T-helper 22 cell (primary cell): Measurements from ENCODE around the gene LRFN3.
"Not testable (repeated sequence)": the region's sequence is repeated elsewhere in the genome, so short reads cannot be mapped to it uniquely, and the experiment has no call there.

Experiments
- DNase-seq: peaks from one replicate; pipeline ENCODE4 v3.0.0-alpha.2; 2020; ENCODE audit warnings: low read depth

LRFN3 gene

DNA sequence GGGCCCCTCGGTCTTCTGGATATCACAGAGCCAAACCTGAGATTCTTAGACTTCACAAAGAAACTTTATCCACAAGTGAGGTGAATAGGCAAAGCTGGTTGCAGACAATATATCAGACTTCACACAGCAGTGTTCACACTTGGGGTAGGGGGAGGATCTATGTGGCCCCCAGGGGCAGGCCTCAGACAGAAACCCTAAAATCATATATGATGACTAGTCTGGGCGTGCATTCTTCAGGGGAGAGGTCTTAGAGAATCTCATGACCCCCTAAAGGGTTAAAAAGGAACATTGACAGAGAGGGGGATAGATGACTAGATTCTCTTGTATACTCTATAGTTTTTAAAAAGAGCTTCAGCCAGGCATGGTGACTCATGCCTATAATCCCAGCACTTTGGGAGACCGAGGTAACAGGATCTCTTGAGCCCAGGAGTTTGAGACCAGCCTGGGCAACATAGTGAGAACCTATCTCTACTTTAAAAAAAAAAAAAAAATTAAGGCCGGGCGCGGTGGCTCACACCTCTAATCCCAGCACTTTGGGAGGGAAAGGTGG, 30.9 kb upstream of the LRFN3 start:
- no peak for DNase-seq

DNA sequence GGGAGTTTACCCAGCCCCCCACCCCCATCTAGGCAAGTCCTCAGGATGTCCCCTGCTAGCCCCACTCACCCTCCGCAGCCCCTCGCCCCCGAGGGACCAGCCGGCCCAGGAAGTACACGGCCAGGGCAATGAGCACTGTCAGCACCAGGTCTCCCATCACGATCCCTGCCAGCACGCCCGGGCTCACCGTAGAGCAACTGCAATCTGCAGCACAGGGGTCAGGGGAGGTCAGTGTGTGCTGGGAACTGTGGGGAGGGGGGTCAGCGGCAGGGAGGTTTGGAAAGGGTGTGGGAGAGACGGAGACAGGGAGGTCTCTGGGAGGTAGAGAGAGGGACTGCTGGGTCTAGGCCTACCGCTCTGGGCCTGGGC, 28.8 kb upstream of the LRFN3 start:
- DNase-seq, result no peak

DNA sequence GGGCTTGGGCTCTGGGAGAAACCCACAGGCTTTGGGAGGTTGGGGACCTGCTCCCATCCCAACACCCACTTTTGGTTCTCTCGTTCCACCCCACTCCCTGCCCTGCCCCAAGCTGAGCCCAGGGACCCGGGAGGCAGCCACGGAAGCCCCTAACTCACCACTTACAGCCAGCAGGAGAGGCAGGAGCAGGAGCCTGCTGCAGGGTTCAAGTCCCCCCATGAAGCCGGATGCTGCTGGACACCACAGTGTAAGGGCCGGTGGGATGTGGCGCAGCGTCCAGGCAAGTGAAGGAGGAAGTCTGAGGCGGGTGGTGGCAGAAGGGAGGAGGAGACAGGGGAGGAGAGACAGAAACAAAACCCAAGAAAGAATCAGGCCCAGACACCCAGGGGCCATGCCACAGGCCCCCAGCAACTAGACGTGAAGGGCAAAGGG, 28.1 kb upstream of the LRFN3 start, which contains the start of gene TYROBP:
TSS of gene TYROBP (minus strand) at position 286 of the 432 bp plus-strand sequence. CDS start at position 219, 67 bp downstream.
- DNase-seq, result no peak

DNA sequence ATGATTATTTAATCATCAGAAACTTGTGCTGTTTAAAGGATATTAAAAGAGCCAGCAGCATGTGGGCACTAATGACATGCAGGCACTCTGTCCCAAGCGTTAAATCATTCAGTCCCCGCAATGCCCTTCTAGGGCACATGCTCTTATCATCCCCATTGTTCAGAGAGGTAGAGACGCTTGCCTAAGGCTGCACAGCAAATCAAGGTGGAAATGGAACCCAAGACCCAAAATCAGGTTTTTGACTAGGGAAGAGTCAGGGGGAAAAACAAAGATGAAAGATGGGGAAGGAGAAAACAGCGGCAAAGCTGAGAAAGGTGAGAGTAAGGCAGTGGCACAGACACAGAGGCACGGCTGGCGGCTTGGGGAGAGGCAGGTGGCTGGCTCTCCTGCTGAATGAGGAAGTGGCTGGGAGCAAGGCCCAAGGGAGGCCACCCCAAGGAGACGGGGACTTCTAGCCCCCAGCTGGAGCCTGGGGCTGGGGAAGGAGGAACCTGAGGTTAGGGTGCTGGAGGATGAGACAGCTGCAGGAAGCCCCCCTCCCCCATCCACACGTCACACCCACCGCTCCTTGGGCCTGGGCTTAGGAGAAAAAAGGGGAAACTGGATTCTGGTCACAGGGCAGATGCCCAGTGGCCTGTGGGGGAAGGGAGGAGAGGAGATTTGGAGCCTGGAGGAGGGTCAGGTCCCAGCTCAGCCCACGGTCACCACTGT, 27.0 kb upstream of the LRFN3 start:
- DNase-seq, result no peak

DNA sequence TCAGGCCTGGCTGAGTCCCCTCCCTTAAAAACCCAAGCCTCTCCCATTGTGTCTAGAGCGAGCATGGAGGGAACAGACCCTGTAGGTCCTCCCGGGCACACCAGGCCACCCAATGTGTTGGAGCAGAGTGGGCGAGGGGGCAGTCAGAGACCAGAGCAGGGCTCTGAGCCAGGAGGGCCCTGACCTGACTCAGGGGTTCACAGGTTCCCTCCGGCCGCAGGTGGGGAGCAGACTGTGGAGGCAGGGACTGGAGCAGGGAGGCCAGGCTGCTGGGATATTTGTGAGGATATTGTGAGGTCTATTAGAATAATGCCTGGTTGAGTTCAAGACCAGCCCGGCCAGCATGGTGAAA, 26.5 kb upstream of the LRFN3 start:
- no peak for DNase-seq

DNA sequence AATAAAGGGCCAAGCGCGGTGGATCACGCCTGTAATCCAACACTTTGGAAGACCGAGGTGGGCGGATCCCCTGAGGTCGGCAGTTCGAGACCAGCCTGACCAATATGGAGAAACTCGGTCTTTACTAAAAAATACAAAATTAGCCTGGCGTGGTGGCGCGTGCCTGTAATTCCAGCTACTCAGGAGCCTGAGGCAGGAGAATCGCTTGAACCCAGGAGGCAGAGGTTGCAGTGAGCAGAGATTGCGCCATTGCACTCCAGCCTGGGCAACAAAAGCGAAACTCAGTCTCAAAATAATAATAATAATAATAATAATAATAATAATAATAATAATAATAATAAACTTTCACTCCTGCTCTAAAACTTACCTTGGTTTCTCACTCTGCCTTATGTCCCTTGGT, 25.8 kb upstream of the LRFN3 start:
- DNase-seq, result not testable (repeated sequence)

DNA sequence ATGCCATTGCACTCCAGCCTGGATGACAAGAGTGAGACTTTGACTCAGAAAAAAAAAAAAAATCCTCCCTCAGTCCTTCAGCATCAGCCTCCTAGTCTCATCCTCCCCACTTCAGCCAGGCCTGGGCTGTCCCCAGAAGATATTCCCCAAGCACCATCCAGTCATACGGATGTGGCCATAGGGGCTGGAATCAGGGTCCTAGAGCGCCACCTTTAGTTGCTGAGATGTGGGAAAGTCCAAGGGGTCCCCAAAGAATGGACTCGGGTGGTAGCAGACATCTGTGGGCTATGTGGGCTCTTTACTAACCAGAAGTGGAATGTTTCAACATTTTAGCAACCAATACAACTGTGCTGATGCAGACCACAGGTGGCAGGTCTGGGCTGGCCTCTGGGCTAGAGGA, 25.0 kb upstream of the LRFN3 start:
- no peak for DNase-seq

DNA sequence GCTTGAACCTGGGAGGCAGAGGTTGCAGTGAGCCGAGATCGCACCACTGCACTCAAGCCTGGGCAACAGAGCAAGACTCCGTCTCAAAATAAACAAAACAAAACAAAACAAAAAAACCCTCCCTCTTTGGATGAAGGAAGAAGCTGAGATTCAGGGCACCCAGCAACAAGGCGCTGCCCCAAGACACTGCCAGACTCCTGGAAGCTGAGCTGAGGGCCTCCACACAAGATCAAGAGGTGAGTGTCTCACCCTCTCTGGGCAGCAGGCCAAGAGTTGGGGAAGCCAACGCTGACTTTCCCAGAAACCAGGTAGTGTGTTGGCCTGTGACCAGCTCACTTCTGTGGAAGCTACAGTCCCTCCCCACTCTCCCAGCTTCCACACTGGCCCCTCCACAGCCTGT, 24.4 kb upstream of the LRFN3 start:
- no peak for DNase-seq

DNA sequence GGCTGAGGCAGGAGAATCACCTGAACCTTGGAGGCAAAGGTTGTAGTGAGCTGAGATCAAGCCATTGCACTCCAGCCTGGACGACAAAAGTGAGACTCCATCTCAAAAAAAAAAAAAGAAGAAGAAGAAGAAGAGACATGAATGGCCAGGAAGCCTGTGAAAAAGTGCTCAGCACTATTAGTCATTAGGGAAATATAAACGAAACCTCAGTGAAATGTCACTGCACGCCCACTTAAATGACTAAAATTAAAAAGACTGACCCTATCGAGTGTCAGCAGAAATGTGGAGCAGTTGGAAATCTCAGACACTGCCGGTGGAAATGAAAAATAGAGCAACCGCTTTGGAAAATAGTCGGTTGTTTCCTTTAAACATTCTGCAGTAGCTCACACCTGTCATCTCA, 22.6 kb upstream of the LRFN3 start:
- DNase-seq, result no peak

DNA sequence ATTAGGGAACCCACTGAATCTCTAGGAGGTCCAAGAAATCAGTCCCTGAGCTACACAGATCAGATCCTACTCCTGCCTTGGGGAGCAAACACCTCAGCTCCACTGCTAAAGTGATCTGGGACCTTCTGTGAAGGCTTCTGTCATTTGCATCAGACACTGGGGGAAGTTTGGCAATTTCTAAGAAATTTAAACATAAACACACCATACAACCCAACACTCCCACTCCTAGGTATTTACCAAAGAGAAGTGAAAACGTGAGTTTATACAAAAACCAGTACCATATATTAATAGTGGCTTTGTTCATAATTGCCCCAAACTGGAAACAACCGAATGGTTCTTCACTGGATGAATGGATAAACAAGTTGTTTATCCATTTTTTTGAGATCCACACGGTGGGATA, 20.7 kb upstream of the LRFN3 start:
- no peak for DNase-seq

DNA sequence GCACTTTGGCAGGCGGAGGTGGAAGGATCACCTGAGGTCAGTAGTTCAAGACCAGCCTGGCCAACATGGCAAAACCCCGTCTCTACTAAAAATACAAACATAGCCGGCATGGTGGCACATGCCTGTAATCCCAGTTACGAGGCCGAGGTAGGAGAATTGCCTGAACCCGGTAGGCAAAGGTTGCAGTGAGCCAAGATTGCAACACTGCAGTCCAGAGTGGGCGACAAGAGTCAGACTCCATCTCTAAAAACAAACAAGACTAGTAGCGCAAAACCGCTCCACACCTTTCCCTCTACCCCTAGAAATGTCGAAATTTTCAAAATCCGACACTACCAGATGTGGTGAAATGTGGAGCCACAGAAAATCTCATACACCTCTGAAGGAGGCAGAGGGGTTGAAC, 16.9 kb upstream of the LRFN3 start:
- DNase-seq, result no peak

DNA sequence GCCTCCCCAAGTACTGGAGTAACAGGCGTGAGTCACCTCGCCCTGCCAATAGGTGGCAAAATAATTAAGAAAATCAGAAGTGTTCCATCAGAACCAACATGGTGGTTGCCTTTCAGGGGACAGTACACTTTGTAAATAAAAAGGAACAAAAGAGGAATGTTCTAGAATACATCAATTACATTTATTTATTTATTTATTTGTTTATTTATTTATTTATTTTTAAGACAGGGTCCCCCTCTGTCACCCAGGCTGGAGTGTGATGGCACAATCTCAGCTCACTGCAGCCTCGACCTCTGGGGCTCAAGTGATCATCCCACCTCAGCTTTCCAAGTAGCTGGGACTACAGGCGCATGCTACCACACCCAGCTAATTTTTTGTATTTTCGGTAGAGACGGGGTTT, 15.2 kb upstream of the LRFN3 start:
- no peak for DNase-seq

DNA sequence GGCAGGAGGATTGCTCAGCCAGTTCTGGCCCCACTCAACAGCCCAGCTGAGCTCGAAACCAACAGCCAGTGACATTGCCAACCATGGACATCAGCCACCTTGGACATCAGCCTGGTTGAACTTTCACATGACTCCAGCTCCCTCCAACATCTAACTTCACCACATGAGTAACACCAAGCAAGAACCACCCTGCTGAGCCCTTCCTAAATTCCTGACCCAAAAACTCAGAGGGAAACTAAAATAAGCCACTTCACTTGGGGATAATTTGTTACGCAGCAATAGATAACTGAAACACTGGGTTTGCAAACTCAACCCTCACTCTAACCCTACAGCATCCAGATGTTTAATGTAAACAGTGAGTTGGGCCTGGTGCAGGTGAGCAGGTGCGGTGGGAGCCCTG, 10.7 kb upstream of the LRFN3 start:
- DNase-seq, result no peak

DNA sequence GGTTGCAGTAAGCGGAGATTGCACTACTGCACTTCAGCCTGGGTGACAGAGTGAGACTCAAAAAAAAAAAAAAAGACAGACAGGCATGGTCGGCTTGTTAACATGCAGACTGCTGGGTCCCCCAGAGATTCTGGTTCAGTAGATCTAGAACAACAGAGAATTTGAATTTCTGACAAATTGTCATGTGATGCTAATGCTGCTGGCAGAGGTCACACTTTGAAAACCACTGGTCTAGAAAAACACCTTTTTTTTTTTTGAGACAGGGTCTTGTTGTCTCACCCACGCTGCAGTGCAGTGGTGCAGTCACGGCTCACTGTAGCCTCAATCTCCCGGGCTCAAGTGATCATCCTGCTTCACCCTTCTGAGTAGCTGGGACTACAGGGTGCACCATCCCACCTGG, 7.7 kb upstream of the LRFN3 start:
- no peak for DNase-seq

DNA sequence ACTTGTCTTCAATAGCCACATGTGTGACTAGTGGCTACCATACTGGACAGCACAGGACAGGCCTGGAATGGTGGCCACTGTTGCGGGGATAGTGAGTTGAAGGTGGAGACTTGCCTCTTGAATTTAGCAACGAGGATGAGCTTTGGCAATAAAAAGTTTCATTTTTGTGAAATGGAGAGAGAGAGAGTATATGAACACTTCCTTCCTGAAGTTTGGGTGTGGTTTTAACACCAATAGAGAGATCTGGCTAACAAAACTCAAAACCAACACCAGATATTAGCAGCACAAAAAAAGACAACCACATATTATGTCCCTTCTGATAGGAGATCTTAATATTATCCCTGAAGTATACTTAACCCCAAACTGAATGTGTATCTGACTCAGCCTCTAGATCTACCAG, 6.3 kb upstream of the LRFN3 start:
- no peak for DNase-seq

DNA sequence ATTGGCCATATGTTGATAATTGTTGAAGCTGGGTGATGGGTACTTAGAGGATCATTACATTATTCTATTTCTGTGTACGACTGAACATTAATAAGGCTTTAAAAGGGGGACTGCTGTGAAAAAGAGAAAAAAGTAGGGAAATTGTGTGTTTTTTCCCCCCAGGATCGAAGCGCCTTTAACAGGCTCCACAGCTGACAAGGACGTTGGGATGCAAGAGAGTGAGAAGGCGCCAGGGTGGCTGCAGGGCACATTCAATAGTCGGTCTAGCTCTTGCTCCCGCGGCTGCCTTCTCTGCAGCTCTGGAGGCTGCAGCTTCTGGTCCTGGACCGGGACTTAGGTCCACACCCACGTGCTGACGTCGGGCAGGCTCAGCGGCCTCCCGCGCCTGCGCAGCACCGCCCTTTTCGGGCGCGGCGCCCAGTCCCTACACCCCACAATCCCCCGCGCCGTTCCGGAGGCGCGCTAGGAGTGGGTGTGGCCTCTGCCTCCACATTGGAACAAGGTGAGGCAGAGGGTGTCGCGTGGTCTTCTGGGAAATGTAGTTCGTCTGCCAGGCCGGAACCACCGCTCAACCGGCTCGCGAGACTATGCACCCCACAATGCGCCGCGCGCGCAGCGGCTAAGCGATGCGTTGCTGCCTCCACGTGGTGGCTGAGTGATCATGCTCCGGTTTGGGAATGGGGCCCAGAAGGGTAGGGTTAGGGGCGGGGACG, 4.9 kb upstream of the LRFN3 start:
- DNase-seq, result peak; percentile 100

DNA sequence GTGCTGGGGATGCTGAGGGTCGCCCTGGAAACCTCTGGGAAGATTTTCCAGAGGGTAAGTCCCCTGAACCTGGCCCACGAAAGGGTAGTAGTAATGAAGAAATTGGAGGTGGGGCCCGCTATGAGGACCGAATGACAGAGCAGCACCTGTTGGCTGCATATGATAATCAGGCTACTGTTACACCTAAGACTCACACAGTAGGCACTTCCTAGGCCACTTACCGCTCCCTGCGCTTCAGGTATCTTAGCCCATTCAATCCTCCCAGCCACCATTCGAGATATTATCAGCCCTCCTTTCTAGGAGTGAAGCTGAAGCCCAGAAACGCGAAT, 4.3 kb upstream of the LRFN3 start:
- no peak for DNase-seq

DNA sequence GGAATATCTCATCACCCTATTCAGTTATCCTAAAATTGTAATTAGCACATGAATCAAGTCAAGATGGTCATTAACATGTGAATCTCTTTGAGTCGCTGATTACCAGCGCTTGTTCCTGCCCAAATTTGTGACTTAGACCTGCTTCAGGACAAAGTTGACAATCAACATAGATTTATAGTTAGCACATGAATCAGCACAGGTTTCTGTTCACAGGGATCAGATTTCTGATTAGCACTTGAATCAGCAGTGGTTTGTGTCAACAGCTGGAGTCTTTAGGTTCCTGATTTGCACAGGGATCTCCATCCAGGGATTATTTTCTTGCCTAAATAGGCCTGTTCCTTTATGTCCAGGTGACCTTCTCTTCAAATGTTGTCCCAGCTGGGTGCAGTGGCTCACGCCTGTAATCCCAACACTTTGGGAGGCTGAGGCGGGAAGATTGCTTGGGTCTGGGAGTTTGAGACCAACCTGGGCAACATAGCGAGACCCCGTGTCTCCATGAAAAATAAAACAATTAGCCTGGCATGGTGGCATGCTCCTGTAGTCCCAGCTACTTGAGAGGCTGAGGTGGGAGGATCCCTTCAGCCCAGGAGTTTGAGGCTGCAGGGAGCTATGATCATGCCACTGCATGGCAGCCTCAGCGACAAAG, 3.8 kb upstream of the LRFN3 start:
- no peak for DNase-seq

DNA sequence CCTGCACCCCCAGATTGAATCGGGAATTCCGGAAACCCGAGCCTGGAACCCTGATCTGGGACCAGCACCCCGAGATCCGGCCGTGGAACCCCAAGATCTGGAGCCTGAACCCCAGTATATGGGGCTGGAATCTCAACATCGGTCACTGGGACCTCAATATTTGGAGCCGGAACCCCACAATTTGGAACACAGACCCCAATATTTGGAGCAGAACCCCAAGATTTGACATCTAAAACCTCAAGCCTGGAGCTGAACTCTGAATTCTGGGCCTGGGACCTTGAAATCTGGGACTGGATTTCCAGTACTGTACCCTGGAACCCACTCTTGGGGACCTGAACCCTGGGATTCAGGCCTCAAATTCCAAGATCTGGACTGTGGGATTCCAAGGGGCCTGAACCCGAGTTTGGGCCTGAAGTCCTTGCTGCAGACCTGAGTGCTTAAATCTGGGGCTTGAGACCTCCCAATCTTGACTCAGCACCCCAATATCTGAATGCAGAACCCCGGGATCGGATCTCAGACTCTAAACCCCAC, 629 bp downstream of the LRFN3 start:
- no peak for DNase-seq

DNA sequence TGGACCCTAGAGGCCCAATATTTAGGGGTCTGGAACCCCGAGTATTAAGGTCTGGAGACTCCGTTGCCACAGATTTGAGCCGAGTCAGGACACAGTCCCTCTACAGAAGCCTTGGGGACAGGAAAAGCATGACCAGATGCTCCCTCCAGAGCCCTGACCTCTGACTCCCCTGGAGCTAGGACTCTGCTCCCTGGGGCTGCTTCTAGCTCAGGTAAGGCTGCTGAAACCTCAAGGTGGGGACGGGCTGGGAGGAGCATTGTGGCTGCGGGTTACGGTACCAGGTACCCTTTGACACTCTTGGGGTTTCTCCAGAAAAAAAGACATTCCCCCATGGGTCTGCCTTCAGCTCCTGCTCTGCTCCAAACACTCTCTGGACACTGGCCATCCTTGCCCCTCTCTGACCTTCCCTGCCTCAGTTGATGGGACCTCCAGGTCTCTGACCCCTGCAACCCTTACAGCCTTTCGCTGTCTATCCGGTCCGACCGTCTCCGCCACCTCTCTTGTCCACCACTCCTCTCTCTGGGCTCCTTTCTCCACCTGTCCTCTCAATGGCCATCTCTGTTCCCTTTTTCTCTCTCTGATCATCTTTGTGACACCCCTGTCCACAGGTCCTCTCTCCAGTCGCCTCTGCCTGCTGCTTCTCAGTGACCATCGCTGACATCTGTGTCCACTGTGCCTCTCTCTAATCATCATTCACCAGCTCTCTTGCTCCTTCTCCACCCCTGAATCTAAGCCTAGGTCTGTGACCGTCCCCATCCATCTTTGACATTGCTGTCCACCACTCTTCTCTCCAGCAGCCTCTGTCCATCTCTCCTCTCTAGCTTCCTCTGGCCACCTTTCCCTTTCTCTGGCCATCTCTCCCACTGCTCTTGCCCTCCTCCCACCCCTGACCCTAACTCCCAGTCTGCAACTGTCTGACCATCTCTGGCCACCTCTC, 1.4 kb downstream of the LRFN3 start:
- no peak for DNase-seq

DNA sequence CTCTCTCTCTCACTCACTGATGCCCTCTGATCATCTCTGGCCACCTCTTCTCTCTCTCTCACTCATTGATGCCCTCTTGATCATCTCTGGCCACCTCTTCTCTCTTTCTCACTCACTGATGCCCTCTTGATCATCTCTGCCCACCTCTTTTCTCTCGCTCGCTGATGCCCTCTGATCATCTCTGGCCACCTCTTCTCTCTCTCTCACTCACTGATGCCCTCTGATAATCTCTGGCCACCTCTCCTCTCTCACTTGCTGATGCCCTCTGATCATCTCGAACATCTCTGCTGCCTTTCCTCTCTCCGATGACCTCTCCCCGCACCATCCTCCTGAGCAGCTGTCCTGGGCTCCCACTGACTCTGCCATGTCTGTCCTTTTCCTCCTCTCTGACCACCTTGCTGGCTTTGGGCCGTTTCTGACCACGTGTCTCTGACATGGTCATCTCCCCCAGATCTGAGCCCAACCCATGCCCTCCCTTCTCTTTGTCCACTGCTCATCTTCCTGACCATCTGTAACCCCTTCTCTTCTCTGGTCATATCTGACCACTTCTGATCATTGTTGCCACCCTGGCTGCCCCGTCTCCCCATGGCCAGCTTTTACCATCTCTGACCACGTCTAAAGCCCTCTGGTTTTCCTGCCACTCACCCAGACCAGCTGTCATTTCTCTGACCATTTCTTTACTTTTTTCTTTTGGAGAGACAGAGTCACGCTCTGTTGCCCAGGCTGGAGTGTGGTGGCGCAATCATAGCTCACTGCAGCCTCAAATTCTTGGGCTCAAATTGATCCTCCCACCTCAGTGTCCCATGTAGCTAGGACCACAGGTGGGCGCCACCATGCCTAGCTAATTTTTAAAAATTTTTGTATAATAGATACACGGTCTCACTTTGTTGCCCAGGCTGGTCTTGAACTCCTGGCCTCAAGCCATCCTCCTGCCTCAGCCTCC, 2.4 kb downstream of the LRFN3 start:
- DNase-seq, result no peak
